Measurements from ENCODE around the gene LTBP1. TPM values are rescaled to one million over a fixed set of nuclear protein-coding genes. Genes with fewer than 3 reads are reported as not detected.

LTBP1 gene
- total RNA-seq, 4 donors from 2014 or later = 8.7 to 18.7 (median 13.0) TPM

- Histone ChIP-seq H3K36me3 (no peaks in the 10 kb centered on the region), H3K27ac (no peak overlapping the region), H3K9me3 (no peaks in the 10 kb centered on the region), H3K4me1 (peaks cover 23% of the 10 kb centered on the region), H3K4me3 (no peak overlapping the region), H3K27me3 (no peaks in the 10 kb centered on the region)
- no peak for TF ChIP-seq EP300 (IDR thresholded peaks at IDR 0.05)
- TF ChIP-seq POLR2AphosphoS5 (IDR thresholded peaks at IDR 0.05) = no peak
- no peak for TF ChIP-seq CTCF (IDR thresholded peaks at IDR 0.05)
- no peak for DNase-seq (ENCODE audit: low spot score in 2 of 2)
- 80% methylated on average over 1 of the region's 1 CpG for WGBS
Observed at GRCh38 chr2:33288011-33288410, 341.3 kb downstream of the LTBP1 start.

GRCh38 chr2:33289961-33290360 lies 343.2 kb downstream of the LTBP1 start:
- DNase-seq (ENCODE audit: low spot score in 2 of 2) = no peak
- no peak for TF ChIP-seq POLR2AphosphoS5 (IDR thresholded peaks at IDR 0.05)
- TF ChIP-seq EP300 (IDR thresholded peaks at IDR 0.05) = no peak
- TF ChIP-seq POLR2A (IDR thresholded peaks at IDR 0.05) = no peak
- TF ChIP-seq CTCF (IDR thresholded peaks at IDR 0.05) = no peak
- H3K4me1 ChIP-seq = peaks cover 23% of the 10 kb centered on the region
- no peak overlapping the region for H3K27ac ChIP-seq
- H3K4me3 ChIP-seq = no peak overlapping the region
- H3K36me3 ChIP-seq = no peaks in the 10 kb centered on the region
- no peaks in the 10 kb centered on the region for H3K9me3 ChIP-seq
- no peaks in the 10 kb centered on the region for H3K27me3 ChIP-seq
- WGBS = 93% methylated on average over 4 of the region's 4 CpGs

GRCh38 chr2:33291278-33292013 lies 344.7 kb downstream of the LTBP1 start:
- Histone ChIP-seq H3K36me3 (no peaks in the 10 kb centered on the region), H3K27me3 (no peaks in the 10 kb centered on the region), H3K4me3 (peak overlapping the region; percentile 5), H3K4me1 (peaks cover 23% of the 10 kb centered on the region), H3K27ac (no peak overlapping the region), H3K9me3 (no peaks in the 10 kb centered on the region)
- 29% methylated on average over 7 of the region's 7 CpGs for WGBS
- TF ChIP-seq POLR2AphosphoS5 (IDR thresholded peaks at IDR 0.05) = no peak
- TF ChIP-seq CTCF (IDR thresholded peaks at IDR 0.05) = no peak
- no peak for TF ChIP-seq EP300 (IDR thresholded peaks at IDR 0.05)
- no peak for TF ChIP-seq POLR2A (IDR thresholded peaks at IDR 0.05)
- no peak for DNase-seq (ENCODE audit: low spot score in 2 of 2)

GRCh38 chr2:33292063-33292462 lies 345.3 kb downstream of the LTBP1 start:
- Histone ChIP-seq H3K4me3 (no peak overlapping the region), H3K27me3 (no peaks in the 10 kb centered on the region), H3K4me1 (peaks cover 23% of the 10 kb centered on the region), H3K36me3 (no peaks in the 10 kb centered on the region), H3K9me3 (no peaks in the 10 kb centered on the region), H3K27ac (no peak overlapping the region)
- DNase-seq (ENCODE audit: low spot score in 2 of 2) = no peak
- TF ChIP-seq EP300 (IDR thresholded peaks at IDR 0.05) = no peak
- 87% methylated on average over 2 of the region's 2 CpGs for WGBS

- no peak overlapping the region for H3K27ac ChIP-seq
- no peak overlapping the region for H3K4me3 ChIP-seq
- peaks cover 27% of the 10 kb centered on the region for H3K4me1 ChIP-seq
- H3K9me3 ChIP-seq = no peaks in the 10 kb centered on the region
- no peak for TF ChIP-seq EP300 (IDR thresholded peaks at IDR 0.05)
- TF ChIP-seq POLR2AphosphoS5 (IDR thresholded peaks at IDR 0.05) = no peak
- TF ChIP-seq POLR2A (IDR thresholded peaks at IDR 0.05) = no peak
- TF ChIP-seq CTCF (IDR thresholded peaks at IDR 0.05) = no peak
- no peak for DNase-seq (ENCODE audit: low spot score in 2 of 2)
- H3K36me3 ChIP-seq = no peaks in the 10 kb centered on the region
- WGBS = 82% methylated on average over 11 of the region's 11 CpGs
- H3K27me3 ChIP-seq = no peaks in the 10 kb centered on the region
Observed at GRCh38 chr2:33292981-33293595, 346.3 kb downstream of the LTBP1 start.

All from suprapubic skin (tissue), 4 donors.